ENCODE data around the gene MTHFD1. TPM values are rescaled to one million over a fixed set of nuclear protein-coding genes. Genes with fewer than 3 reads are reported as not detected.

The MTHFD1 gene
- total RNA-seq, 3 donors from 2014 or later = 35.9 to 73.3 (median 37.3) TPM

DNA sequence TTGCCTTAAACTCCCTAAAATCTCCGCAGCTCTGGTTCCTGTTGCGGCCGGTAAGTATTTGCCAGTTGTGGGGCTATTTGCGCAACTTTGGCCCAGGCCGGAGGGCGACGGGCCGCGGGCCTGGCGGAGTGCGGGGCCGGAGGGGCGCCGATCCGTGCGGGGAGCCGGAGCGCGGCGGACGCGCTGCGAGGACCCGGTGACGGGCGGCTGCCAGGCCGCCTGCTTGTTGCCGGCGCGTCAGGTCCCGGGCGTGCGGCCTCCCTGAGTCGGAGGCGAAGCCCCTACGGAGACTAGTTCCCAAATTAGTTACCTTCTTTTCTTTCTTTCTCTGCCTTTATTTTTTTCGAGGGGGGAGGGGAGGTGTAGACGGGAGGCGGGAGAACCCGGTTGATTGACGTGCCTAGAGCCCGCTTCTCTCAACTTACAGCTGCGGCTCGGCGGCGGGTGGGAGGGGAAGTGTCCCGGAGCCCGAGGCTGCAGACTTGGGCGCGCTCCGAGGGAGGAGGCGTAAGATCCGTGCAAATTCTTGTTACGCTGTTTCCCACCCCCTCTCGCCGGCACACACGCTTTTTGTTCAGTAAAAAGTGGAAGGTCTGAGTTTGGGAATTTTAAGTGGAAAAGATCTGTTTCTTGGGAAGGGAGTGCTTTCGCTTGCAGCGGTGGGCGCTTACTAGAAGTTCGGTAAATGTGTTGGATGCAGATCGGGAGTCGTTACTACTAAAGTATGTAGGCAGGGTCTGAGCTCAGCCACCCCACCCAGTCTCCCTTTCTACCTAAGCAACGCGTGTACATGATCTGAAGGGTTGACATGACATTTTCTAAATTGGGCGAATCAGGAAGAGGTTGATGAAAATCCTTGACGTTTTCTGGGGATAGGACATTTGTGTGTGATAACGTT lies 117.0 kb downstream of the MTHFD1 start:
- intact Hi-C loops (cut with DNase I, micrococcal nuclease) = no loop called here
- H3K4me3 ChIP-seq = peak overlapping the region; percentile 79

GRCh38 chr14:64506721-64507120 lies 118.6 kb downstream of the MTHFD1 start:
- H3K4me1 ChIP-seq (ENCODE audit: low read depth) = peaks cover 46% of the 10 kb centered on the region
- ATAC-seq = no peak
- DNase-seq = no peak
- H3K36me3 ChIP-seq (ENCODE audit: low read depth) = no peaks in the 10 kb centered on the region
- H3K9me3 ChIP-seq = no peaks in the 10 kb centered on the region
- intact Hi-C loops (cut with DNase I, micrococcal nuclease) = no loop called here
- TF ChIP-seq, protein P1, sequence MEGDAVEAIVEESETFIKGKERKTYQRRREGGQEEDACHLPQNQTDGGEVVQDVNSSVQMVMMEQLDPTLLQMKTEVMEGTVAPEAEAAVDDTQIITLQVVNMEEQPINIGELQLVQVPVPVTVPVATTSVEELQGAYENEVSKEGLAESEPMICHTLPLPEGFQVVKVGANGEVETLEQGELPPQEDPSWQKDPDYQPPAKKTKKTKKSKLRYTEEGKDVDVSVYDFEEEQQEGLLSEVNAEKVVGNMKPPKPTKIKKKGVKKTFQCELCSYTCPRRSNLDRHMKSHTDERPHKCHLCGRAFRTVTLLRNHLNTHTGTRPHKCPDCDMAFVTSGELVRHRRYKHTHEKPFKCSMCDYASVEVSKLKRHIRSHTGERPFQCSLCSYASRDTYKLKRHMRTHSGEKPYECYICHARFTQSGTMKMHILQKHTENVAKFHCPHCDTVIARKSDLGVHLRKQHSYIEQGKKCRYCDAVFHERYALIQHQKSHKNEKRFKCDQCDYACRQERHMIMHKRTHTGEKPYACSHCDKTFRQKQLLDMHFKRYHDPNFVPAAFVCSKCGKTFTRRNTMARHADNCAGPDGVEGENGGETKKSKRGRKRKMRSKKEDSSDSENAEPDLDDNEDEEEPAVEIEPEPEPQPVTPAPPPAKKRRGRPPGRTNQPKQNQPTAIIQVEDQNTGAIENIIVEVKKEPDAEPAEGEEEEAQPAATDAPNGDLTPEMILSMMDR (IDR thresholded peaks at IDR 0.05) = no peak
- no peak overlapping the region for H3K4me3 ChIP-seq

More for the DNA sequence above, 117.0 kb downstream of the MTHFD1 start:
- TF ChIP-seq, protein P1 (IDR thresholded peaks at IDR 0.05) = no peak
- H3K4me1 ChIP-seq (ENCODE audit: low read depth) = peaks cover 51% of the 10 kb centered on the region
- no peaks in the 10 kb centered on the region for H3K36me3 ChIP-seq (ENCODE audit: low read depth)
- peak; percentile 91 to 95 (median 93) for DNase-seq
- ATAC-seq = peak; percentile 60
- H3K9me3 ChIP-seq = no peaks in the 10 kb centered on the region

- Histone ChIP-seq H3K9me3 (no peaks in the 10 kb centered on the region), H3K4me1 (ENCODE audit: low read depth) (peaks cover 38% of the 10 kb centered on the region), H3K36me3 (ENCODE audit: low read depth) (no peaks in the 10 kb centered on the region), H3K4me3 (no peak overlapping the region)
- no peak for DNase-seq
- TF ChIP-seq, protein P1 (IDR thresholded peaks at IDR 0.05) = no peak
- intact Hi-C loops (cut with DNase I, micrococcal nuclease) = no loop called here
- ATAC-seq = no peak
Observed at GRCh38 chr14:64507376-64508156, 119.4 kb downstream of the MTHFD1 start.

- H3K36me3 ChIP-seq (ENCODE audit: low read depth) = no peaks in the 10 kb centered on the region
- ATAC-seq (no peak), DNase-seq (no peak)
- TF ChIP-seq, protein P1 (IDR thresholded peaks at IDR 0.05) = no peak
- intact Hi-C loops (cut with DNase I, micrococcal nuclease) = no loop called here
- H3K9me3 ChIP-seq = no peaks in the 10 kb centered on the region
- peaks cover 34% of the 10 kb centered on the region for H3K4me1 ChIP-seq (ENCODE audit: low read depth)
- H3K4me3 ChIP-seq = no peak overlapping the region
Observed at GRCh38 chr14:64508215-64508776, 120.1 kb downstream of the MTHFD1 start.

- TF ChIP-seq, protein P1 (IDR thresholded peaks at IDR 0.05) = no peak
- H3K4me1 ChIP-seq (ENCODE audit: low read depth) = peaks cover 34% of the 10 kb centered on the region
- H3K36me3 ChIP-seq (ENCODE audit: low read depth) = no peaks in the 10 kb centered on the region
- intact Hi-C loops (cut with DNase I, micrococcal nuclease) = no loop called here
- H3K9me3 ChIP-seq = no peaks in the 10 kb centered on the region
- ATAC-seq (no peak), DNase-seq (no peak)
- H3K4me3 ChIP-seq = no peak overlapping the region
Observed at GRCh38 chr14:64509036-64509435, 120.9 kb downstream of the MTHFD1 start.

Other genes with a start within 250 kb of the MTHFD1 start
- under 1 TPM; 0.32 to 0.60 (median 0.41) TPM for gene ESR2, start 94.0 kb upstream of the MTHFD1 start, total RNA-seq
- gene AKAP5, start 77.1 kb downstream of the MTHFD1 start, total RNA-seq = 1 to 10 TPM; 3.9 to 8.0 (median 7.4) TPM
- 10 to 100 TPM in 1 of 3 donors, 1 to 10 TPM in 2; 6.1 to 14.4 (median 7.2) TPM for gene ZBTB25, start 115.5 kb downstream of the MTHFD1 start, total RNA-seq
- gene ZBTB1, start 116.4 kb downstream of the MTHFD1 start, total RNA-seq = 10 to 100 TPM; 26.5 to 40.9 (median 33.0) TPM
- 10 to 100 TPM; 28.3 to 99.5 (median 58.2) TPM for gene HSPA2, start 152.4 kb downstream of the MTHFD1 start, total RNA-seq
- gene PPP1R36, start 161.6 kb downstream of the MTHFD1 start, total RNA-seq = 10 to 100 TPM in 1 of 3 donors, 1 to 10 TPM in 2; 1.8 to 10.4 (median 7.6) TPM